Neural cell (in vitro differentiated cells): ENCODE results near the gene CLCN5. TPM values are rescaled to one million over a fixed set of nuclear protein-coding genes. Genes with fewer than 3 reads are reported as not detected.

Experiments used
- H2AFZ ChIP-seq: fragments of 200-600, 300-800 bp; sonication (generic), shearing (Covaris generic); 2 replicates; pipeline ENCODE4 v1.6.0; 2014; ENCODE audit warnings: low read depth, mild to moderate bottlenecking, antibody characterized with exemption, low read length, moderate library complexity
- H3F3A ChIP-seq: fragments of 200-600 bp; shearing (Covaris generic); 2 replicates; pipeline ENCODE4 v1.6.1; 2016; ENCODE audit warnings: mild to moderate bottlenecking, moderate library complexity, mixed read lengths, antibody characterized with exemption, low read length; ENCODE audit not compliant: insufficient read depth, poor library complexity, severe bottlenecking
- H3K27ac ChIP-seq: fragments of 200-600, 300-800 bp; sonication (generic), shearing (Covaris generic); 2 replicates; pipeline ENCODE4 v1.5.1; 2014; ENCODE audit warnings: mild to moderate bottlenecking, low read length, moderate library complexity
- H3K27me3 ChIP-seq: fragments of 300-800, 200-600 bp; sonication (generic), shearing (Covaris generic); 2 replicates; pipeline ENCODE4 v1.6.0; 2014; ENCODE audit warnings: mild to moderate bottlenecking, low read depth, low read length, moderate library complexity; ENCODE audit not compliant: insufficient read depth
- H3K36me3 ChIP-seq: fragments of 300-800, 200-600 bp; sonication (generic), shearing (Covaris generic); 2 replicates; pipeline ENCODE4 v1.5.1; 2014; ENCODE audit warnings: mild to moderate bottlenecking, antibody characterized with exemption, low read length, moderate library complexity; ENCODE audit not compliant: insufficient read depth
- H3K4me2 ChIP-seq: fragments of 300-800, 200-600 bp; sonication (generic), shearing (Covaris generic); 2 replicates; pipeline ENCODE4 v1.6.0; 2014; ENCODE audit warnings: mild to moderate bottlenecking, low read length
- H3K4me3 ChIP-seq: fragments of 300-800, 200-600 bp; sonication (generic), shearing (Covaris generic); 2 replicates; pipeline ENCODE4 v1.5.1; 2014; ENCODE audit warnings: mild to moderate bottlenecking, low read length, moderate library complexity
- H3K79me2 ChIP-seq: fragments of 200-600 bp; shearing (Covaris generic); replicated peaks from 2 replicates; pipeline ENCODE4 v1.6.0; 2014; ENCODE audit warnings: mild to moderate bottlenecking, low read length, moderate library complexity; ENCODE audit not compliant: insufficient read depth
- H3K9ac ChIP-seq: fragments of 300-800, 200-600 bp; sonication (generic), shearing (Covaris generic); 2 replicates; pipeline ENCODE4 v1.6.1; 2016; ENCODE audit warnings: mild to moderate bottlenecking, low read length, mixed read lengths
- H3K9me2 ChIP-seq: fragments of 200-600 bp; shearing (Covaris generic); 2 replicates; pipeline ENCODE4 v1.6.1; 2016; ENCODE audit warnings: mild to moderate bottlenecking, low read length, mixed read lengths; ENCODE audit not compliant: insufficient read depth
- H3K9me3 ChIP-seq: fragments of 200-600, 300-800 bp; sonication (generic), shearing (Covaris generic); 2 replicates; pipeline ENCODE4 v1.6.1; 2016; ENCODE audit warnings: mild to moderate bottlenecking, mixed run types, low read length, moderate library complexity, mixed read lengths
- H4K20me1 ChIP-seq: fragments of 200-600 bp; shearing (Covaris generic); 2 replicates; pipeline ENCODE4 v1.6.1; 2016; ENCODE audit warnings: mild to moderate bottlenecking, mixed run types; ENCODE audit not compliant: insufficient read depth
- EP300 ChIP-seq: fragments of 450-650 bp; conservative IDR thresholded peaks from 2 replicates; pipeline ENCODE4 v1.6.1; 2014; ENCODE audit warnings: antibody characterized with exemption, mild to moderate bottlenecking, moderate library complexity; ENCODE audit not compliant: poor library complexity, severe bottlenecking
- EZH2 ChIP-seq: fragments of 200-600, 300-800 bp; shearing (Covaris generic), sonication (generic); IDR thresholded peaks from 2 replicates; pipeline ENCODE4 v1.6.1; 2014; ENCODE audit warnings: antibody characterized with exemption, low read length, borderline replicate concordance, mild to moderate bottlenecking; ENCODE audit not compliant: insufficient read depth, poor library complexity, severe bottlenecking
- MXI1 ChIP-seq: fragments of 450-650 bp; conservative IDR thresholded peaks from 2 replicates; pipeline ENCODE4 v1.6.1; 2014; ENCODE audit warnings: antibody characterized with exemption, mild to moderate bottlenecking; ENCODE audit not compliant: poor library complexity, severe bottlenecking
- POLR2AphosphoS5 ChIP-seq: IDR thresholded peaks from 2 replicates; pipeline ENCODE4 v1.6.1; 2012
- RAD21 ChIP-seq: fragments of 450-650 bp; conservative IDR thresholded peaks from 2 replicates; pipeline ENCODE4 v1.6.1; 2014; ENCODE audit warnings: antibody characterized with exemption, mild to moderate bottlenecking, moderate library complexity
- SMC3 ChIP-seq: fragments of 450-650 bp; conservative IDR thresholded peaks from 2 replicates; pipeline ENCODE4 v1.6.1; 2014; ENCODE audit warnings: antibody characterized with exemption, mild to moderate bottlenecking, moderate library complexity; ENCODE audit not compliant: poor library complexity
- TAF1 ChIP-seq: IDR thresholded peaks from 2 replicates; pipeline ENCODE4 v1.6.1; 2012; ENCODE audit warnings: low read depth
- polyA plus RNA-seq: library from polyadenylated mRNA; depleted of rRNA; stranded (reverse); fragments of >200 nt; gene quantifications from 2 replicates; pipeline ENCODE4 v1.2.3, GENCODE V29; 2014
- TF ChIP-seq, protein P1 (sequence below): IDR thresholded peaks from 2 replicates; pipeline ENCODE4 v1.6.1; 2012; ENCODE audit warnings: borderline replicate concordance
- TF ChIP-seq, protein P2 (sequence below): fragments of 450-650 bp; IDR thresholded peaks from 2 replicates; pipeline ENCODE4 v1.5.1; 2014; ENCODE audit warnings: antibody characterized with exemption, mild to moderate bottlenecking, moderate library complexity; ENCODE audit not compliant: poor library complexity, severe bottlenecking

The CLCN5 gene
- polyA plus RNA-seq, 1 donor from 2014 or later: 13.1 TPM

DNA sequence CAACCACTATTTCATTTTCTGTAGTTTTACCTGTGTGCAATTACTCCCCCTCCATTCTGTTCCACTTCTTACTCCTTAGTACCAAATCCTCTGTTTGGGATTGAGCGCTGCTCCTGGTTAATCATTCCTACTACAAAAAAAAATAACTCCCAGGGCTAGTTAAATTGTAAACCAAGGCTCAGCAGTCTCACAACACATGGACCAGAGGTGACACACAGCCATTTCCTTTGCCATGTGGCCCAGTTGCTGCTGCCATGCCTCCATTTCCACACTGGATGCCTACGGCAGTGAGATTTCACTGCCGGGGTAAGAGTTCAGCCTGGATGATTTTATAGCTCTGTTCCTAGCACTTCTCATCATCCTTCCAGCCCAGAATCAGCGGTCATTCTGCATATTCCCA, 171.2 kb downstream of the CLCN5 start:
- no peaks in the 10 kb centered on the region for H3K36me3 ChIP-seq

DNA sequence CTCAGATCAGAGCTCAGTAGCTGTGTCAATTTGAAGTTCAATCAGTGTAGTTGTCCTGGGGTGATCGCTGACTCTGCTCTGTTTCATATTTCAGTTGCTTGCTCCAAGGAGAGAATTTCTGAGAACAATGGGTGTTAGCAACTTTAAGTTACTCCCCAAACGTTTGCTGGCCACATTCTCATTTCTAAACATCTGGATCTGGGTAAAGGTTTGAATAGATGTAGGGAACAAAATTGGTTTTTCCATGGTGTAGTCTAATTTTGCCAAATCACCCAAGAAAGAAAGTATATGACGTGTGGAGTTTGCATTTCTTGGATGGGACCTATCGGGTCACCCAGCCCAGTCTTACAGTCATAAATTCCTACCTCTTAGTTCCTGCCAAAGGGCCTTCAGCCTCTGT, 174.7 kb downstream of the CLCN5 start:
- Histone ChIP-seq H3K4me2 (no peak overlapping the region), H3K36me3 (no peaks in the 10 kb centered on the region), H3K79me2 (no peaks in the 10 kb centered on the region), H3K4me3 (no peak overlapping the region), H3K9ac (no peak overlapping the region), H3K27ac (no peak overlapping the region), H3K9me3 (no peaks in the 10 kb centered on the region), H2AFZ (no peak overlapping the region), H4K20me1 (no peaks in the 10 kb centered on the region), H3K9me2 (no peaks in the 10 kb centered on the region), H3K27me3 (no peaks in the 10 kb centered on the region), H3F3A (no peaks in the 10 kb centered on the region)
- TF ChIP-seq EP300 (no peak), POLR2AphosphoS5 (no peak), MXI1 (no peak), EZH2 (no peak), TAF1 (no peak), RAD21 (no peak), SMC3 (no peak)
- TF ChIP-seq, protein P1, sequence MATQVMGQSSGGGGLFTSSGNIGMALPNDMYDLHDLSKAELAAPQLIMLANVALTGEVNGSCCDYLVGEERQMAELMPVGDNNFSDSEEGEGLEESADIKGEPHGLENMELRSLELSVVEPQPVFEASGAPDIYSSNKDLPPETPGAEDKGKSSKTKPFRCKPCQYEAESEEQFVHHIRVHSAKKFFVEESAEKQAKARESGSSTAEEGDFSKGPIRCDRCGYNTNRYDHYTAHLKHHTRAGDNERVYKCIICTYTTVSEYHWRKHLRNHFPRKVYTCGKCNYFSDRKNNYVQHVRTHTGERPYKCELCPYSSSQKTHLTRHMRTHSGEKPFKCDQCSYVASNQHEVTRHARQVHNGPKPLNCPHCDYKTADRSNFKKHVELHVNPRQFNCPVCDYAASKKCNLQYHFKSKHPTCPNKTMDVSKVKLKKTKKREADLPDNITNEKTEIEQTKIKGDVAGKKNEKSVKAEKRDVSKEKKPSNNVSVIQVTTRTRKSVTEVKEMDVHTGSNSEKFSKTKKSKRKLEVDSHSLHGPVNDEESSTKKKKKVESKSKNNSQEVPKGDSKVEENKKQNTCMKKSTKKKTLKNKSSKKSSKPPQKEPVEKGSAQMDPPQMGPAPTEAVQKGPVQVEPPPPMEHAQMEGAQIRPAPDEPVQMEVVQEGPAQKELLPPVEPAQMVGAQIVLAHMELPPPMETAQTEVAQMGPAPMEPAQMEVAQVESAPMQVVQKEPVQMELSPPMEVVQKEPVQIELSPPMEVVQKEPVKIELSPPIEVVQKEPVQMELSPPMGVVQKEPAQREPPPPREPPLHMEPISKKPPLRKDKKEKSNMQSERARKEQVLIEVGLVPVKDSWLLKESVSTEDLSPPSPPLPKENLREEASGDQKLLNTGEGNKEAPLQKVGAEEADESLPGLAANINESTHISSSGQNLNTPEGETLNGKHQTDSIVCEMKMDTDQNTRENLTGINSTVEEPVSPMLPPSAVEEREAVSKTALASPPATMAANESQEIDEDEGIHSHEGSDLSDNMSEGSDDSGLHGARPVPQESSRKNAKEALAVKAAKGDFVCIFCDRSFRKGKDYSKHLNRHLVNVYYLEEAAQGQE: no peak
- TF ChIP-seq, protein P2, sequence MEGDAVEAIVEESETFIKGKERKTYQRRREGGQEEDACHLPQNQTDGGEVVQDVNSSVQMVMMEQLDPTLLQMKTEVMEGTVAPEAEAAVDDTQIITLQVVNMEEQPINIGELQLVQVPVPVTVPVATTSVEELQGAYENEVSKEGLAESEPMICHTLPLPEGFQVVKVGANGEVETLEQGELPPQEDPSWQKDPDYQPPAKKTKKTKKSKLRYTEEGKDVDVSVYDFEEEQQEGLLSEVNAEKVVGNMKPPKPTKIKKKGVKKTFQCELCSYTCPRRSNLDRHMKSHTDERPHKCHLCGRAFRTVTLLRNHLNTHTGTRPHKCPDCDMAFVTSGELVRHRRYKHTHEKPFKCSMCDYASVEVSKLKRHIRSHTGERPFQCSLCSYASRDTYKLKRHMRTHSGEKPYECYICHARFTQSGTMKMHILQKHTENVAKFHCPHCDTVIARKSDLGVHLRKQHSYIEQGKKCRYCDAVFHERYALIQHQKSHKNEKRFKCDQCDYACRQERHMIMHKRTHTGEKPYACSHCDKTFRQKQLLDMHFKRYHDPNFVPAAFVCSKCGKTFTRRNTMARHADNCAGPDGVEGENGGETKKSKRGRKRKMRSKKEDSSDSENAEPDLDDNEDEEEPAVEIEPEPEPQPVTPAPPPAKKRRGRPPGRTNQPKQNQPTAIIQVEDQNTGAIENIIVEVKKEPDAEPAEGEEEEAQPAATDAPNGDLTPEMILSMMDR: no peak

More for the DNA sequence above, 171.2 kb downstream of the CLCN5 start:
- no peaks in the 10 kb centered on the region for H3K79me2 ChIP-seq
- H3K9me2 ChIP-seq: no peaks in the 10 kb centered on the region
- no peak overlapping the region for H3K4me2 ChIP-seq
- no peaks in the 10 kb centered on the region for H3F3A ChIP-seq
- no peak overlapping the region for H3K4me3 ChIP-seq
- H3K9me3 ChIP-seq: no peaks in the 10 kb centered on the region
- H3K27me3 ChIP-seq: no peaks in the 10 kb centered on the region
- no peaks in the 10 kb centered on the region for H4K20me1 ChIP-seq
- no peak overlapping the region for H3K27ac ChIP-seq
- H3K9ac ChIP-seq: no peak overlapping the region
- no peak overlapping the region for H2AFZ ChIP-seq
- TF ChIP-seq SMC3 (no peak), RAD21 (no peak), EZH2 (no peak), TAF1 (no peak), POLR2AphosphoS5 (no peak), EP300 (no peak), MXI1 (no peak)
- TF ChIP-seq, protein P1: no peak
- TF ChIP-seq, protein P2: no peak
